ENCODE data around the gene CYSTM1. TPM values are rescaled to one million over a fixed set of nuclear protein-coding genes. Genes with fewer than 3 reads are reported as not detected.

Gene CYSTM1
- total RNA-seq, 1 donor from 2014 or later: 24.9 TPM

GRCh38 chr5:140148508-140148907, 26.5 kb upstream of the CYSTM1 start:
- H3K4me1 Mint-ChIP-seq (ENCODE audit: low read depth): peaks cover 16% of the 10 kb centered on the region
- no peak for DNase-seq (ENCODE audit: low spot score)
- no peak overlapping the region for H3K27ac Mint-ChIP-seq (ENCODE audit: unreplicated experiment)
- H3K4me3 Mint-ChIP-seq (ENCODE audit: unreplicated experiment): no peak overlapping the region
- peaks cover 20% of the 10 kb centered on the region for H3K27me3 Mint-ChIP-seq (ENCODE audit: low read depth)
- no peaks in the 10 kb centered on the region for H3K36me3 Mint-ChIP-seq (ENCODE audit: low read depth)
- TF ChIP-seq CTCF (IDR thresholded peaks at IDR 0.05): no peak
- H3K9me3 Mint-ChIP-seq (ENCODE audit: low read depth): no peaks in the 10 kb centered on the region

- Mint-ChIP-seq H3K9me3 (ENCODE audit: low read depth) (no peaks in the 10 kb centered on the region), H3K4me1 (ENCODE audit: low read depth) (peaks cover 13% of the 10 kb centered on the region), H3K27ac (ENCODE audit: unreplicated experiment) (no peak overlapping the region), H3K27me3 (ENCODE audit: low read depth) (peaks cover 18% of the 10 kb centered on the region), H3K36me3 (ENCODE audit: low read depth) (no peaks in the 10 kb centered on the region), H3K4me3 (ENCODE audit: unreplicated experiment) (no peak overlapping the region)
- no peak for TF ChIP-seq CTCF (IDR thresholded peaks at IDR 0.05)
- no peak for DNase-seq (ENCODE audit: low spot score)
These were observed 24.8 kb upstream of the CYSTM1 start for GRCh38 chr5:140150201-140150600.

- Mint-ChIP-seq H3K4me3 (ENCODE audit: unreplicated experiment) (no peak overlapping the region), H3K4me1 (ENCODE audit: low read depth) (peaks cover 3% of the 10 kb centered on the region), H3K27me3 (ENCODE audit: low read depth) (peaks cover 16% of the 10 kb centered on the region), H3K27ac (ENCODE audit: unreplicated experiment) (no peak overlapping the region), H3K9me3 (ENCODE audit: low read depth) (no peaks in the 10 kb centered on the region), H3K36me3 (ENCODE audit: low read depth) (no peaks in the 10 kb centered on the region)
- no peak for DNase-seq (ENCODE audit: low spot score)
- no peak for TF ChIP-seq CTCF (IDR thresholded peaks at IDR 0.05)
These were observed 23.6 kb upstream of the CYSTM1 start for GRCh38 chr5:140151144-140152021.

GRCh38 chr5:140152022-140152999, 22.7 kb upstream of the CYSTM1 start:
- Mint-ChIP-seq H3K27ac (ENCODE audit: unreplicated experiment) (no peak overlapping the region), H3K4me3 (ENCODE audit: unreplicated experiment) (no peak overlapping the region), H3K9me3 (ENCODE audit: low read depth) (no peaks in the 10 kb centered on the region), H3K4me1 (ENCODE audit: low read depth) (peaks cover 7% of the 10 kb centered on the region), H3K27me3 (ENCODE audit: low read depth) (peaks cover 10% of the 10 kb centered on the region), H3K36me3 (ENCODE audit: low read depth) (no peaks in the 10 kb centered on the region)
- DNase-seq (ENCODE audit: low spot score): no peak
- no peak for TF ChIP-seq CTCF (IDR thresholded peaks at IDR 0.05)

GRCh38 chr5:140153255-140153654, 21.7 kb upstream of the CYSTM1 start:
- Mint-ChIP-seq H3K9me3 (ENCODE audit: low read depth) (no peaks in the 10 kb centered on the region), H3K4me3 (ENCODE audit: unreplicated experiment) (no peak overlapping the region), H3K27me3 (ENCODE audit: low read depth) (peaks cover 2% of the 10 kb centered on the region), H3K4me1 (ENCODE audit: low read depth) (peaks cover 9% of the 10 kb centered on the region), H3K27ac (ENCODE audit: unreplicated experiment) (no peak overlapping the region), H3K36me3 (ENCODE audit: low read depth) (no peaks in the 10 kb centered on the region)
- TF ChIP-seq CTCF (IDR thresholded peaks at IDR 0.05): no peak
- no peak for DNase-seq (ENCODE audit: low spot score)
